Dendritic cell treated with granulocyte-macrophage colony-stimulating factor and Interleukin-4, amounts not matched to agents 40 ng/mL and 50 ng/mL, for 4 days (primary cell): ENCODE data around the gene TAS2R43.
"Not testable (repeated sequence)": the region's sequence is repeated elsewhere in the genome, so short reads cannot be mapped to it uniquely, and the experiment has no call there.

Source experiments
- H3K27ac Mint-ChIP-seq: one replicate; pipeline ENCODE4 v1.8.0; 2022; ENCODE audit warnings: mild to moderate bottlenecking, mixed read lengths
- H3K27me3 Mint-ChIP-seq: one replicate; pipeline ENCODE4 v1.8.0; 2022; ENCODE audit warnings: mild to moderate bottlenecking, mixed read lengths
- H3K36me3 Mint-ChIP-seq: one replicate; pipeline ENCODE4 v1.8.0; 2022; ENCODE audit warnings: low read depth, mixed read lengths
- H3K4me1 Mint-ChIP-seq: one replicate; pipeline ENCODE4 v1.8.0; 2022; ENCODE audit warnings: low read depth, mixed read lengths
- H3K4me3 Mint-ChIP-seq: one replicate; pipeline ENCODE4 v1.8.0; 2022; ENCODE audit warnings: mild to moderate bottlenecking, moderate library complexity, mixed read lengths
- H3K9me3 Mint-ChIP-seq: one replicate; pipeline ENCODE4 v1.8.0; 2022; ENCODE audit warnings: mixed read lengths
- intact Hi-C: fragments of 100-400 bp; cut with micrococcal nuclease; formaldehyde crosslinking; loops from one replicate; pipeline ENCODE4 v1.15.0; 2022

The TAS2R43 gene

DNA sequence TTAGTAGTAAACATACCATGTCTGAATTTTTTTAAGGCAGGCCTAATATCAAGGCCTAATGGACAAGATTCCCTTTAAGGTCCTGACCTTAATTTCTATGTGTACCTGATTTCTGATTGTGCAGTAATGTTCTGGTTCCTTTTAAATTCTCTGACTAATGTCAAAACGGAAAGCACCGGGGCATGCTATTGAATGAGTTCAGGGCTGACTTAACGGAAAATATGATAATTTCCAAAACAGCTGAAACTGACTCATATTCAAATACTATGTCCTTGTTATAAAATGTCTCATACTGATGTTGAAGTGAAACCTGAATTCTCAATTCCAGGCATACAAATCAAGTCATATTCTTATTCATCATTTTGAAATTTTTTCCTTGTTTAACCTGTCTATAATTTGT is 6.7 kb downstream of the TAS2R43 start:
- Mint-ChIP-seq H3K9me3 (peaks cover 20% of the 10 kb centered on the region), H3K4me1 (no peaks in the 10 kb centered on the region), H3K27me3 (no peaks in the 10 kb centered on the region), H3K36me3 (peaks cover 8% of the 10 kb centered on the region), H3K4me3 (no peak overlapping the region), H3K27ac (no peak overlapping the region)
- intact Hi-C loops, result no loop called here

DNA sequence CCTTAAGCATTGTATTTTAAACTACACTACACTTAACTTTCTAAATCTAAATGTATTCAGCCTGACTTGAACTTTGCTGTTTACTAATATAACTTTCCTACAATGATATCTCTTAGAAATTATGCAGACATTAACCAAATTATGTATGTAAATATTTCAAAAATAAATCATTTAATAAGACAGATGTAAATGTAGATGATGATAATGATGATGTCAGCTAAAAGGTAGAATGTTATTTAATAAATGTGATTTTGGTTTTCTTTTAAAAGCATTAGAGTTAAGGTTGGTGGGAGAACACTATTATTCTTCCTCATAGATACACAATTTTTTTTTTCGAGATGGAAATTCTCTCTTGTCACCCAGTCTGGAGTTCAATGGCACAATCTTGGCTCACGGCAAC is 10.1 kb downstream of the TAS2R43 start:
- Mint-ChIP-seq H3K36me3 (peaks cover 13% of the 10 kb centered on the region), H3K9me3 (peaks cover 20% of the 10 kb centered on the region), H3K27ac (no peak overlapping the region), H3K27me3 (no peaks in the 10 kb centered on the region), H3K4me1 (no peaks in the 10 kb centered on the region), H3K4me3 (no peak overlapping the region)
- intact Hi-C loops, result loop anchor here (2.0 kb wide), 1 partner anchor 27 kb away; no protein-coding TSS in a partner anchor

- peaks cover 18% of the 10 kb centered on the region for H3K36me3 Mint-ChIP-seq
- H3K9me3 Mint-ChIP-seq, result peaks cover 10% of the 10 kb centered on the region
- no peak overlapping the region for H3K4me3 Mint-ChIP-seq
- no peaks in the 10 kb centered on the region for H3K27me3 Mint-ChIP-seq
- H3K4me1 Mint-ChIP-seq, result no peaks in the 10 kb centered on the region
- H3K27ac Mint-ChIP-seq, result no peak overlapping the region
- intact Hi-C loops, result no loop called here
Observed at GRCh38 chr12:11078246-11078645, 13.9 kb downstream of the TAS2R43 start.

DNA sequence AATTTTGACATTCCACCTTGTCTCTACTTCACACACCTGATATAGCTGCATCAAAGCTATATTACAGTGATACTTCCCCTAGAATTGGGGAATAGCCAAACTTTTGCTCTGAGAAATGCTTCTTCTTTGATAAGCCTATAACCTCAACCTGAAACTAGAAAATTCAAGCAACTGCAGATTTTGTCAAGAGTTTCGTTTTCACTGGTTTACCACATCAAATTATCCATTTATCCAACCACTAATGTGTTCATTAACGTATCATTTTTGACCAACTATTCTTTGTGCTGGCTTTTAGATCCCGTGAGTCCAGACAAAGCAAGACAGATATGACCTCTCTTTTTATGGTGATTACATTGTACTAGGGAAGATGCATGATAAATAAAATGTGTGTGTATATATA is 16.5 kb downstream of the TAS2R43 start:
- no peaks in the 10 kb centered on the region for H3K4me1 Mint-ChIP-seq
- intact Hi-C loops, result no loop called here

GRCh38 chr12:11071414-11071813 is 20.7 kb downstream of the TAS2R43 start:
- Mint-ChIP-seq H3K4me1 (no peaks in the 10 kb centered on the region), H3K4me3 (no peak overlapping the region), H3K9me3 (no peaks in the 10 kb centered on the region), H3K27me3 (no peaks in the 10 kb centered on the region), H3K27ac (no peak overlapping the region), H3K36me3 (peaks cover 7% of the 10 kb centered on the region)
- intact Hi-C loops, result no loop called here

More for the DNA sequence above, 16.5 kb downstream of the TAS2R43 start:
- Mint-ChIP-seq H3K4me3 (no peak overlapping the region), H3K27ac (no peak overlapping the region), H3K36me3 (peaks cover 12% of the 10 kb centered on the region), H3K9me3 (peaks cover 1% of the 10 kb centered on the region), H3K27me3 (no peaks in the 10 kb centered on the region)

DNA sequence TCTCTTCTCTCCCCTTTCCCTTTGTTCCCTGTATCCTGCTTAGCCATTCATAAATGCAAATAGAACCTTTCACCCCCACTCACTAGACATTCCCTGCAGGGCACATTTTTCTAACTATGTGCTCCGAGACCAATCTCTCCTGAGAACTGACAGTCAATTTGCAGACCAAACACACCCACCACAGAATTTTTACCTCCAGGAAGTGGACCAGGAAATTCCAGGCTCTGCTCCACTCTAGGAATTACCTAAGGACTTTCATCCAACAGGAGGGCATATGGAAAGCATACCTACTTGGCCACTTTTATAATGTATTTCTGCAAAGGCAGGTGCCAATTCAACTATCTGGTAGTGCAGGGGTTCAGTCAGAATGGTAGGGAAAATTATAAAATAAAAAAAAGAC is 21.1 kb downstream of the TAS2R43 start:
- H3K36me3 Mint-ChIP-seq, result peaks cover 7% of the 10 kb centered on the region
- intact Hi-C loops, result loop anchor here (1.0 kb wide), 1 partner anchor 56 kb away; no protein-coding TSS in a partner anchor

GRCh38 chr12:11069854-11070365 is 22.2 kb downstream of the TAS2R43 start:
- H3K4me1 Mint-ChIP-seq, result no peaks in the 10 kb centered on the region
- H3K36me3 Mint-ChIP-seq, result peaks cover 7% of the 10 kb centered on the region
- intact Hi-C loops, result loop anchor here (1.0 kb wide), 1 partner anchor 55 kb away; no protein-coding TSS in a partner anchor

More for the DNA sequence above, 21.1 kb downstream of the TAS2R43 start:
- no peaks in the 10 kb centered on the region for H3K4me1 Mint-ChIP-seq
- no peak overlapping the region for H3K4me3 Mint-ChIP-seq
- no peaks in the 10 kb centered on the region for H3K27me3 Mint-ChIP-seq
- H3K9me3 Mint-ChIP-seq, result no peaks in the 10 kb centered on the region
- no peak overlapping the region for H3K27ac Mint-ChIP-seq

DNA sequence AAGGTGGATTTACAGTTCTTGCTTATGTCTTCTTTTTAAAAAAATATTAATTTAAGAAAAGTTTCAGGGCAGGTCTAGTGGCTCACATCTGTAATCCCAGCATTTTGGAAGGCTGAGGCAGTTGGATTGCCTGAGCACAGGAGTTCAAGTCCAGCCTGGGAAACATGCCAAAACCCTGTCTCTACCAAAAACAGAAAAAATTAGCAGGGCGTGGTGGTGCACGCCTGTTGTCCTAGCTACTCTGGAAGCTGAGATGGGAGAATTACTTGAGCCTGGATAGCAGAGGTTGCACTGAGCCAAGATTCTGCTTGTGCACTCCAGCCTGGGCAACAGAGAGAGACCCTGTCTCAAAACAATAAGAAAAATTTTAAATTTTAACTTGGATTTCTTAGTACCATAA is 24.6 kb downstream of the TAS2R43 start:
- no peak overlapping the region for H3K27ac Mint-ChIP-seq
- intact Hi-C loops, result no loop called here
- H3K4me1 Mint-ChIP-seq, result peaks cover 5% of the 10 kb centered on the region
- H3K4me3 Mint-ChIP-seq, result no peak overlapping the region
- no peaks in the 10 kb centered on the region for H3K36me3 Mint-ChIP-seq
- no peaks in the 10 kb centered on the region for H3K27me3 Mint-ChIP-seq
- H3K9me3 Mint-ChIP-seq, result peaks cover 8% of the 10 kb centered on the region

More at GRCh38 chr12:11069854-11070365, 22.2 kb downstream of the TAS2R43 start:
- Mint-ChIP-seq H3K9me3 (peaks cover 8% of the 10 kb centered on the region), H3K27me3 (no peaks in the 10 kb centered on the region), H3K27ac (no peak overlapping the region), H3K4me3 (no peak overlapping the region)

- H3K27ac Mint-ChIP-seq, H3K4me1 Mint-ChIP-seq, H3K27me3 Mint-ChIP-seq, H3K4me3 Mint-ChIP-seq, H3K9me3 Mint-ChIP-seq, H3K36me3 Mint-ChIP-seq, intact Hi-C loops: not testable (repeated sequence)
Observed at GRCh38 chr12:11062194-11062593, 29.9 kb downstream of the TAS2R43 start, which contains the start of gene TAS2R46. TAS2R46 (minus strand) TSS chr12:11062294; CDS start chr12:11062294, 0 bp downstream.

DNA sequence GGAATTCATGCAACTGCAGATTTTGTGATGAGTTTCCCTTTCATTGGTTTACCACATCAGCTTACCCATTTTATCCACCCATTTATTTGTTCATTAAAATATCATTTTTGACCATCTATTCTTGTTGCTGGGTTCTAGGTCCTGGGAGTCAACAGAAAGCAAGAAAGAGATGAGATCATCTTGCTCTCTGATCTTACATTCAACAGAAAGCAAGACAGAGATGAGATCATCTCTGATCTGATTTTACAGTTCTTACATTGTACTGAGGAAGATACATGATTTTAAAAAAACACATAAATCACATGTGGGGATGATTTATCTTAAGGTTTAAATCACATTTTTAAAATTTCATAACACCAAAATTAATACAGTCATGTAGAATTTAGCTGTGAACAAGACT is 32.3 kb downstream of the TAS2R43 start:
- Mint-ChIP-seq H3K36me3 (no peaks in the 10 kb centered on the region), H3K4me1 (peaks cover 5% of the 10 kb centered on the region), H3K4me3 (no peak overlapping the region), H3K27me3 (no peaks in the 10 kb centered on the region), H3K9me3 (no peaks in the 10 kb centered on the region), H3K27ac (no peak overlapping the region)
- intact Hi-C loops, result no loop called here

DNA sequence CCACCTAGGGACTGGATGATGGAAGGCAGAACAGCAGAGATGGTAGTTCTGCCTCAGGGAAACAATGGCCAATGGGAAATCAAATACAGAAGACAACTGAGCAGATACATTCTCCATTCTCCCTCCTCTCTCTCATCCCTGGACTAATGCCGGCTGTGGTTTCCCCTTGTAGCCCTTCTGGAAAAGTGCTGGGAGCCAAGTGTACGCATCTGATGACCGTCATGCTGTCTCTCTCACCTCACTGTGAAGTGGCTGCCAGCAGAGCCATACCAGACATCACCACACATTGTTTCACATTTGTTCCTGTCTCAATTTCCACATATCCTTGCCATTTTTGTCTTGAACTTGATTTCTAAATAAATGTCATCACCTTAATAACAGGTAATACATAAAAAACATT is 33.1 kb downstream of the TAS2R43 start:
- Mint-ChIP-seq H3K27me3 (no peaks in the 10 kb centered on the region), H3K4me3 (no peak overlapping the region), H3K4me1 (peaks cover 5% of the 10 kb centered on the region), H3K27ac (no peak overlapping the region), H3K36me3 (no peaks in the 10 kb centered on the region), H3K9me3 (no peaks in the 10 kb centered on the region)
- intact Hi-C loops, result no loop called here

- intact Hi-C loops, result loop anchor here (2.0 kb wide), 1 partner anchor 27 kb away; no protein-coding TSS in a partner anchor
- Mint-ChIP-seq H3K27me3 (no peaks in the 10 kb centered on the region), H3K27ac (no peak overlapping the region), H3K9me3 (peaks cover 25% of the 10 kb centered on the region), H3K36me3 (peaks cover 16% of the 10 kb centered on the region), H3K4me1 (no peaks in the 10 kb centered on the region), H3K4me3 (no peak overlapping the region)
Observed at GRCh38 chr12:11055306-11055705, 36.8 kb downstream of the TAS2R43 start.

DNA sequence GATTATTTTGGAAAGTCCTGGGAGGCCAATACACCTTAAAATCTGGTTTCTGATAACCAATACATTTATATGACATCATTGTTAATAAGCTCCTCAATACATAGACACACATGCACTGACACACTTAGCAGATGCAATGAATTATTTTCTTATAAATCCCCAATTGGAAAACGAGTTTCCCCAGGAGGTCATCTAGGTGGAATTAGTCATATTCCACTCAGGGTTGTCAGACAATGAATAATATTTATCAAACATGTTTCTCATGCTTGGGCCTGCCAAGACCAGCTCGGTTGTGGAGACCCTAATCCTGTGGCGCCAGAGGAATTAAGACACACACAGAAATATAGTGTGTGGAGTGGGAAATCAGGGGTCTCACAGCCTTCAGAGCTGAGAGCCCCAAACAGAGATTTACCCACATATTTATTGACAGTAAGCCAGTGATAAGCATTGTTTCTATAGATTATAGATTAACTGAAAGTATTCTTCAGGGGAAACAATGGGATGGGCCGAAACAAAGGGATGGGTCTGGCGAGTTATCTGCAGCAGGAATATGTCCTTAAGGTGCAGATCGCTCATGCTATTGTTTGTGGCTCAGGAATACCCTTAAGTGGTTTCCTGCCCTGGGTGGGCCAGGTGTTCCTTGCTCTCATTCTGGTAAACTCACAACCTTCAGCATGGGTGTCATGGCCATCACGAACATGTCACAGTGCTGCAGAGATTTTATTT is 42.1 kb downstream of the TAS2R43 start:
- H3K4me1 Mint-ChIP-seq, H3K27ac Mint-ChIP-seq, H3K27me3 Mint-ChIP-seq, H3K4me3 Mint-ChIP-seq, intact Hi-C loops: not testable (repeated sequence)
- Mint-ChIP-seq H3K9me3 (peaks cover 36% of the 10 kb centered on the region), H3K36me3 (peaks cover 33% of the 10 kb centered on the region)

- H3K9me3 Mint-ChIP-seq, result peaks cover 17% of the 10 kb centered on the region
- H3K27ac Mint-ChIP-seq, H3K27me3 Mint-ChIP-seq, H3K4me1 Mint-ChIP-seq, H3K4me3 Mint-ChIP-seq, intact Hi-C loops: not testable (repeated sequence)
- peaks cover 58% of the 10 kb centered on the region for H3K36me3 Mint-ChIP-seq
Observed at GRCh38 chr12:11041366-11041765, 50.7 kb downstream of the TAS2R43 start.
